CD4-positive, alpha-beta T cell (primary cell): ENCODE data around the gene PGS1. TPM values are rescaled to one million over a fixed set of nuclear protein-coding genes. Genes with fewer than 3 reads are reported as not detected.

ENCODE experiments used
- ATAC-seq: fragments of 200-7000 bp; cut with Tn5 transposase; one replicate; pipeline ENCODE4 v1.10.0; 2022; ENCODE audit warnings: mild to moderate bottlenecking; ENCODE audit not compliant: poor library complexity
- CTCF ChIA-PET: fragments of 350-600 bp; sonication (Branson Sonifier 250); formaldehyde crosslinking; loops from one replicate; lab custom pipeline; 2021; ENCODE audit warnings: antibody characterized with exemption, inconsistent platforms; lab: Charles Lee
- POLR2A ChIA-PET: fragments of 350-600 bp; sonication (Branson Sonifier 250); formaldehyde crosslinking; loops from one replicate; lab custom pipeline; 2021; ENCODE audit warnings: antibody characterized with exemption, inconsistent platforms; lab: Charles Lee
- DNase-seq, 14 experiments: peaks; one replicate each; pipeline ENCODE4 v3.0.0-alpha.2; 2013 to 2020; ENCODE audit warnings: mixed read lengths in 2 of 14
- H3K27ac ChIP-seq, 2 donors: one replicate each; pipeline versions ENCODE4 v1.5.1 to v1.7.0; 2013; ENCODE audit warnings: low read length in 2 of 2, low read depth in 1 of 2, mild to moderate bottlenecking in 1 of 2
- H3K27me3 ChIP-seq, 2 experiments: 1 replicate in 1 of 2; 2 replicates in 1 of 2; pipeline versions ENCODE4 v1.6.1 to v1.7.0; 2013; ENCODE audit warnings: low read length in 2 of 2, control low read depth in 1 of 2, mild to moderate bottlenecking in 1 of 2, moderate library complexity in 1 of 2; ENCODE audit not compliant: insufficient read depth in 2 of 2, control insufficient read depth in 1 of 2
- H3K36me3 ChIP-seq: one replicate; pipeline ENCODE4 v1.6.1; 2013; ENCODE audit warnings: low read length, control low read depth; ENCODE audit not compliant: insufficient read depth
- H3K4me1 ChIP-seq: one replicate; pipeline ENCODE4 v1.6.1; 2013; ENCODE audit warnings: low read length, control low read depth; ENCODE audit not compliant: insufficient read depth
- H3K4me3 ChIP-seq: one replicate; pipeline ENCODE4 v1.5.1; 2013; ENCODE audit warnings: mild to moderate bottlenecking, low read length, moderate library complexity
- H3K9me3 ChIP-seq, 2 experiments: 1 replicate in 1 of 2; 2 replicates in 1 of 2; pipeline versions ENCODE4 v1.6.1 to v1.7.0; 2013; ENCODE audit warnings: low read length in 2 of 2, mild to moderate bottlenecking in 2 of 2, control low read depth in 1 of 2, moderate library complexity in 1 of 2; ENCODE audit not compliant: control insufficient read depth in 1 of 2, insufficient read depth in 1 of 2
- H3K27ac Mint-ChIP-seq: one replicate; pipeline ENCODE4 v1.8.0; 2020; ENCODE audit warnings: mixed read lengths
- H3K27me3 Mint-ChIP-seq: one replicate; pipeline ENCODE4 v1.8.0; 2021; ENCODE audit warnings: mixed read lengths
- H3K36me3 Mint-ChIP-seq: one replicate; pipeline ENCODE4 v1.8.0; 2021; ENCODE audit warnings: low read depth, mixed read lengths
- H3K4me1 Mint-ChIP-seq: one replicate; pipeline ENCODE4 v1.8.0; 2021; ENCODE audit warnings: low read depth, mixed read lengths
- H3K4me3 Mint-ChIP-seq: one replicate; pipeline ENCODE4 v1.8.0; 2020; ENCODE audit warnings: mild to moderate bottlenecking, mixed read lengths
- H3K9me3 Mint-ChIP-seq: one replicate; pipeline ENCODE4 v1.8.0; 2020; ENCODE audit warnings: mixed read lengths
- intact Hi-C, 2 experiments: fragments of 100-400 bp; cut with DNase I in 1 of 2; cut with micrococcal nuclease in 1 of 2; formaldehyde crosslinking; loops; one replicate each; pipeline versions ENCODE4 v1.15.1 to v1.9.0; 2023 to 2025; cut with DNase I, micrococcal nuclease
- total RNA-seq, 174 experiments: library from RNA in 2 of 174; stranded (reverse) in 2 of 174; gene quantifications; one replicate each; pipeline ENCODE4 v1.2.3 and lab custom pipeline; 2021 to 2026
- TF ChIP-seq, protein P1 (sequence below): fragments of 200-600 bp; IDR thresholded peaks from one replicate; pipeline ENCODE4 v1.8.0; 2022; ENCODE audit warnings: antibody characterized with exemption, mild to moderate bottlenecking

The PGS1 gene
- total RNA-seq, 2 experiments from 2014 or later: 40.9 to 45.3 TPM

- H3K9me3 Mint-ChIP-seq: no peaks in the 10 kb centered on the region
- ChIA-PET POLR2A (no interaction called here), CTCF (no interaction called here)
- Histone ChIP-seq H3K4me1 (no peaks in the 10 kb centered on the region), H3K36me3 (peaks cover 54% of the 10 kb centered on the region), H3K4me3 (no peak overlapping the region), H3K9me3 (no peaks in the 10 kb centered on the region), H3K27ac (no peak overlapping the region), H3K27me3 (no peaks in the 10 kb centered on the region)
- no peaks in the 10 kb centered on the region for H3K4me1 Mint-ChIP-seq
- H3K27ac Mint-ChIP-seq: no peak overlapping the region
- H3K4me3 Mint-ChIP-seq: no peak overlapping the region
- DNase-seq (no peak), ATAC-seq (no peak)
- H3K36me3 Mint-ChIP-seq: peaks cover 41% of the 10 kb centered on the region
- TF ChIP-seq, protein P1, sequence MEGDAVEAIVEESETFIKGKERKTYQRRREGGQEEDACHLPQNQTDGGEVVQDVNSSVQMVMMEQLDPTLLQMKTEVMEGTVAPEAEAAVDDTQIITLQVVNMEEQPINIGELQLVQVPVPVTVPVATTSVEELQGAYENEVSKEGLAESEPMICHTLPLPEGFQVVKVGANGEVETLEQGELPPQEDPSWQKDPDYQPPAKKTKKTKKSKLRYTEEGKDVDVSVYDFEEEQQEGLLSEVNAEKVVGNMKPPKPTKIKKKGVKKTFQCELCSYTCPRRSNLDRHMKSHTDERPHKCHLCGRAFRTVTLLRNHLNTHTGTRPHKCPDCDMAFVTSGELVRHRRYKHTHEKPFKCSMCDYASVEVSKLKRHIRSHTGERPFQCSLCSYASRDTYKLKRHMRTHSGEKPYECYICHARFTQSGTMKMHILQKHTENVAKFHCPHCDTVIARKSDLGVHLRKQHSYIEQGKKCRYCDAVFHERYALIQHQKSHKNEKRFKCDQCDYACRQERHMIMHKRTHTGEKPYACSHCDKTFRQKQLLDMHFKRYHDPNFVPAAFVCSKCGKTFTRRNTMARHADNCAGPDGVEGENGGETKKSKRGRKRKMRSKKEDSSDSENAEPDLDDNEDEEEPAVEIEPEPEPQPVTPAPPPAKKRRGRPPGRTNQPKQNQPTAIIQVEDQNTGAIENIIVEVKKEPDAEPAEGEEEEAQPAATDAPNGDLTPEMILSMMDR: no peak
- H3K27me3 Mint-ChIP-seq: no peaks in the 10 kb centered on the region
- intact Hi-C loops: loop anchor here (10.0 kb wide), 3 partner anchors 303 to 413 kb away; partner anchors contain the start of gene TMC6 (in 1 of the 2)
Measured at GRCh38 chr17:78428025-78428575, 49.7 kb downstream of the PGS1 start.

GRCh38 chr17:78428836-78429617, 50.6 kb downstream of the PGS1 start:
- Mint-ChIP-seq H3K27me3 (no peaks in the 10 kb centered on the region), H3K9me3 (no peaks in the 10 kb centered on the region), H3K4me3 (no peak overlapping the region), H3K27ac (no peak overlapping the region), H3K4me1 (no peaks in the 10 kb centered on the region), H3K36me3 (peaks cover 39% of the 10 kb centered on the region)
- no peaks in the 10 kb centered on the region for H3K4me1 ChIP-seq
- ChIA-PET CTCF (no interaction called here), POLR2A (no interaction called here)
- peaks cover 45% of the 10 kb centered on the region for H3K36me3 ChIP-seq
- H3K27me3 ChIP-seq: no peaks in the 10 kb centered on the region
- no peak for ATAC-seq
- no peak for DNase-seq
- no peaks in the 10 kb centered on the region for H3K9me3 ChIP-seq
- TF ChIP-seq, protein P1: no peak
- H3K4me3 ChIP-seq: no peak overlapping the region
- intact Hi-C loops: loop anchor here (10.0 kb wide), 3 partner anchors 304 to 414 kb away; partner anchors contain the start of gene TMC6 (in 1 of the 2)
- H3K27ac ChIP-seq: no peak overlapping the region

GRCh38 chr17:78429618-78429995, 51.2 kb downstream of the PGS1 start:
- TF ChIP-seq, protein P1: no peak
- Mint-ChIP-seq H3K4me3 (no peak overlapping the region), H3K27ac (no peak overlapping the region), H3K4me1 (no peaks in the 10 kb centered on the region), H3K27me3 (no peaks in the 10 kb centered on the region), H3K9me3 (no peaks in the 10 kb centered on the region), H3K36me3 (peaks cover 34% of the 10 kb centered on the region)
- Histone ChIP-seq H3K4me1 (no peaks in the 10 kb centered on the region), H3K4me3 (no peak overlapping the region), H3K27ac (no peak overlapping the region), H3K36me3 (peaks cover 39% of the 10 kb centered on the region), H3K9me3 (no peaks in the 10 kb centered on the region), H3K27me3 (no peaks in the 10 kb centered on the region)
- CTCF ChIA-PET: no interaction called here
- no peak for ATAC-seq
- intact Hi-C loops: loop anchor here (10.0 kb wide), 3 partner anchors 305 to 415 kb away; partner anchors contain the start of gene TMC6 (in 1 of the 2)
- POLR2A ChIA-PET: no interaction called here
- no peak for DNase-seq
